ENCODE measurements around the gene WAC. TPM values are rescaled to one million over a fixed set of nuclear protein-coding genes. Genes with fewer than 3 reads are reported as not detected.

WAC gene
- total RNA-seq, 2 donors from 2014 or later, result 75.4 to 94.1 TPM

DNA sequence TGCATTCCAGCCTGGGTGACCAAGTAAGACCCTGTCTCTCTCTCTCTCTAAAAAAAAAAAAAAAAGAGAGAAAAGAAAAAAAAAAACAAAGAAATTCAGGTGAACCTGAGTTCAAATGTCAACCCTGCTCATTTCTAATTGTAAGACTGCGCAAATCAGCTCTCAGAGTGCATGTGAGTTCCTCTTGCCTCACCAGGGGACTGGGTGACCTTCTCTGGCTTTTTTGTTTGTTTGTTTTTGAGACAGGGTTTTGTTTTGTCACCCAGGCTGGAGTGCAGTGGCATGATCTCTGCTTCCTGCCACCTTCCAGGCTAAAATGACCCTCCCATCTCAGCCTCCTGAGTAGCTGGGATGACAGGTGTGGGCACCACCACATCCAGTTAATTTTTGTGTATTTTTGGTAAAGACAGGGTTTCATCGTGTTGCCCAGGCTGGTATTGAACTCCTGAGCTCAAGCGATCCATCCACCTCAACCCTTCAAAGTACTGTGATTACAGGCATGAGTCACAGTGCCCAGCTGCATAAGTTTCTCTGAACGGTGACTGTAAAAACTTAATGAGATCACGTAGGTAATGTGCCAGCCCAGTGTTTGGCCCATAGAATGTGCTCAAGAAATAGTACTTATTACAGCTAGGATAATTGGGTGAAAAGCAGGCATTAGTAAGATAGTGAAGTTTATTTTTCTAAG lies 99.1 kb downstream of the WAC start:
- Histone ChIP-seq H3K4me3 (no peak overlapping the region), H3K36me3 (no peaks in the 10 kb centered on the region), H3K27ac (no peak overlapping the region), H3K4me1 (peaks cover 0 to 8% of the 10 kb centered on the region in 2 donors), H3K27me3 (no peaks in the 10 kb centered on the region), H3K9me3 (no peaks in the 10 kb centered on the region)
- no peak for DNase-seq (ENCODE audit: low spot score)
- TF ChIP-seq, protein P1, sequence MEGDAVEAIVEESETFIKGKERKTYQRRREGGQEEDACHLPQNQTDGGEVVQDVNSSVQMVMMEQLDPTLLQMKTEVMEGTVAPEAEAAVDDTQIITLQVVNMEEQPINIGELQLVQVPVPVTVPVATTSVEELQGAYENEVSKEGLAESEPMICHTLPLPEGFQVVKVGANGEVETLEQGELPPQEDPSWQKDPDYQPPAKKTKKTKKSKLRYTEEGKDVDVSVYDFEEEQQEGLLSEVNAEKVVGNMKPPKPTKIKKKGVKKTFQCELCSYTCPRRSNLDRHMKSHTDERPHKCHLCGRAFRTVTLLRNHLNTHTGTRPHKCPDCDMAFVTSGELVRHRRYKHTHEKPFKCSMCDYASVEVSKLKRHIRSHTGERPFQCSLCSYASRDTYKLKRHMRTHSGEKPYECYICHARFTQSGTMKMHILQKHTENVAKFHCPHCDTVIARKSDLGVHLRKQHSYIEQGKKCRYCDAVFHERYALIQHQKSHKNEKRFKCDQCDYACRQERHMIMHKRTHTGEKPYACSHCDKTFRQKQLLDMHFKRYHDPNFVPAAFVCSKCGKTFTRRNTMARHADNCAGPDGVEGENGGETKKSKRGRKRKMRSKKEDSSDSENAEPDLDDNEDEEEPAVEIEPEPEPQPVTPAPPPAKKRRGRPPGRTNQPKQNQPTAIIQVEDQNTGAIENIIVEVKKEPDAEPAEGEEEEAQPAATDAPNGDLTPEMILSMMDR (IDR thresholded peaks at IDR 0.05), result no peak

DNA sequence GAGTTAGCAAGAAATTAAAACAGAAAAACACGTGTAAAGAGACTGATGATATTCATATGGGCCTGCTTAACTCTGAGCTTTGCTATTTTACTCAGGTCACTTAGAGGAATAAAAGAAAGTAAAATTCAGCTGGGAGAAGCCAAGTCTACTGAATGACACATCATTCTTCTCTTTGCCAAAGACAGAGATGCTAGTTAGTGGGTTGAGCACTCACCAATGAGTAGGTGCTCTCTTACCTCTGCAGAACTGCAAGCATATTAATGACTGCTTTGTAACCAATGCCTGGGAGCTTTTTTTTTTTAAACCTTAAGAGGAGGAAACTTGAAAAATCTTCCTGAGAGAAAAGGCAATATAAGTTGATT lies 99.6 kb downstream of the WAC start:
- TF ChIP-seq, protein P1 (IDR thresholded peaks at IDR 0.05), result no peak
- H3K36me3 ChIP-seq, result no peaks in the 10 kb centered on the region
- H3K4me1 ChIP-seq, result peaks cover 0 to 8% of the 10 kb centered on the region in 2 donors
- H3K9me3 ChIP-seq, result no peaks in the 10 kb centered on the region
- DNase-seq (ENCODE audit: low spot score), result no peak
- H3K4me3 ChIP-seq, result no peak overlapping the region
- no peak overlapping the region for H3K27ac ChIP-seq
- no peaks in the 10 kb centered on the region for H3K27me3 ChIP-seq

DNA sequence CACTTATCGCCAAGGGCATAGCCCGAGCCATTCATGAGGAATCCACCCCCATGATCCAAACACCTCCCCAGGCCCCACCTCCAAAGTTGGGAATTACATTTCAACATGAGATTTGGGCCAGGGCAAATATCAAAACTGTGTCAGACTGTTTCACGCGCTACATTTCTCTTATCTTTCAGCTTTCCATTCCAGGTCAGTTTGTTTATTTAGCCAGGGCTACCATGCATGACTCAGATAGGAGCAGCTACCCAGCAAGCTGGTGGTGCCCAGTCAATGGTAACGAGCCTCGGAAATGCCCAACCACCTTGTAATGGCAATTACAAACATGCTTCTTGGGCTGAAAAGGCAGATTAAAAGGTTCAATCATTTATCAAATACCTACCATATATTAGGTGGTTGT lies 100.8 kb downstream of the WAC start:
- H3K27ac ChIP-seq, result no peak overlapping the region
- H3K4me3 ChIP-seq, result no peak overlapping the region
- DNase-seq (ENCODE audit: low spot score), result no peak
- peaks cover 0 to 9% of the 10 kb centered on the region in 2 donors for H3K9me3 ChIP-seq
- no peaks in the 10 kb centered on the region for H3K27me3 ChIP-seq
- no peaks in the 10 kb centered on the region for H3K36me3 ChIP-seq
- peaks cover 0 to under 1% of the 10 kb centered on the region in 2 donors for H3K4me1 ChIP-seq
- TF ChIP-seq, protein P1 (IDR thresholded peaks at IDR 0.05), result no peak

DNA sequence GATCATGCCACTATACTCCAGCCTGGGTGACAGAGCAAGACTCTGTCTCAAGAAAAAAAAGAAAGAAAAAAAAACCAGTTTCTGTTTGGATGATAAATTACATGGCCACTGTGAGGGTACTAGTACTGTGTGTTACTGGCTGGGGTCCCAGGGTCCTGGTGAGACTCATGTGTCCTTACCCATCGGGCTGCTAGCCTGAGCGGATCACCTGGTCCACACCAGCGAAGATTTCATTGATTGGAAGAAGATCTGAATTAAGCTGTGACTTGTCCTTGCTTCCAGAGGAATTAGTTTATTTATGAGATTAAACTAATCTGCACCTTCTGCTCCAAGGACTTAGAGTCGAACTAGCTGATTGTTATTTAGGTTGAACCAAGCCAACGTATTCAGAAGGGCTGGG lies 104.4 kb downstream of the WAC start:
- no peak overlapping the region for H3K4me3 ChIP-seq
- H3K27ac ChIP-seq, result no peak overlapping the region
- H3K36me3 ChIP-seq, result no peaks in the 10 kb centered on the region
- no peaks in the 10 kb centered on the region for H3K27me3 ChIP-seq
- peaks cover 0 to 9% of the 10 kb centered on the region in 2 donors for H3K9me3 ChIP-seq
- no peak for DNase-seq (ENCODE audit: low spot score)
- TF ChIP-seq, protein P1 (IDR thresholded peaks at IDR 0.05), result no peak
- H3K4me1 ChIP-seq, result no peaks in the 10 kb centered on the region

DNA sequence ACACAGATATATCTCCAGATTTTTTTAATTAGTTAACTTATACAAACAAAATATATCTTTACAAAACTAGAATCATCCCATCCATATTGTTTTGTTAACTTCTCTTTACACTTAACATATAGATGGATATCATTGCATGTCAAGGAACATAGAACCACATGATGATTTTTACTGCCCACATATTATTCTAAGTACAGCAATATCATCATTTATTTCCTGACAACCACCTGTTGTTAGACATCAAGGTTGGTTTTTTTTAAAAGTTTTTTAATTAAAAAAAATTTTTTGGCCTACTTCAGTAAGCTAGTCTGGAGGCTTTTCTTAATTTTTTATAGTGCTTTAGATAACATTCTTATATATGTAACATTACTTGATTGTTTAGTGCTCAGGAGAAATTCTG lies 105.5 kb downstream of the WAC start:
- H3K4me1 ChIP-seq, result no peaks in the 10 kb centered on the region
- H3K9me3 ChIP-seq, result peaks cover 0 to 9% of the 10 kb centered on the region in 2 donors
- H3K36me3 ChIP-seq, result no peaks in the 10 kb centered on the region
- DNase-seq (ENCODE audit: low spot score), result no peak
- no peaks in the 10 kb centered on the region for H3K27me3 ChIP-seq
- TF ChIP-seq, protein P1 (IDR thresholded peaks at IDR 0.05), result no peak
- no peak overlapping the region for H3K27ac ChIP-seq
- H3K4me3 ChIP-seq, result no peak overlapping the region

DNA sequence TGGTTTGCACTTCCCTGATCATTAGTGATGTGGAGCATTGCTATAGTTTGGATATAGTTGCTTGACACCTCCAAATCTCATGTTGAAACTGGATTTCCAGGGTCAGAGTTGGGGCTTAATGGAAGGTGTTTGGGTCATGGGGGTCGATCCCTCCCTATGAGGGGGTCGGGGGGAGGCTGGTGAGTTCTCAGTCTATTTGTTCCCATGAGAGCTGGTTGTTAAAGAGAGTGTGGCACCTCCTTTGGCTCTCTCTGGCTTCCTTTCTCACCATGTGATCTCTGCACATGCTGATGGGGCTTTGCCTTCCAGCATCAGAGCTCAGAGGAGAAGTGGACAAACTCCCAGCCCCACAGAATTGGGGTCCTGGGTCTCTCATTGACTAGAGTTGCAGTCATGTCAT lies 107.6 kb downstream of the WAC start:
- H3K9me3 ChIP-seq, result peaks cover 0 to 9% of the 10 kb centered on the region in 2 donors
- no peak overlapping the region for H3K27ac ChIP-seq
- no peak overlapping the region for H3K4me3 ChIP-seq
- H3K36me3 ChIP-seq, result no peaks in the 10 kb centered on the region
- H3K4me1 ChIP-seq, result no peaks in the 10 kb centered on the region
- no peak for DNase-seq (ENCODE audit: low spot score)
- H3K27me3 ChIP-seq, result no peaks in the 10 kb centered on the region
- TF ChIP-seq, protein P1 (IDR thresholded peaks at IDR 0.05), result no peak

All from right atrium auricular region (tissue), 2 donors.